ENCODE measurements around the gene BAG3.

BAG3 gene

GRCh38 chr10:119667562-119668328 is 16.6 kb downstream of the BAG3 start:
- DNase-seq, result no peak

- DNase-seq, result no peak
Observed at GRCh38 chr10:119668461-119668860, 17.3 kb downstream of the BAG3 start.

- DNase-seq, result no peak
Observed at GRCh38 chr10:119669331-119669730, 18.2 kb downstream of the BAG3 start.

- no peak for DNase-seq
Observed at GRCh38 chr10:119669975-119670640, 18.9 kb downstream of the BAG3 start.

- no peak for DNase-seq
Observed at GRCh38 chr10:119670717-119671116, 19.5 kb downstream of the BAG3 start.

GRCh38 chr10:119671381-119671780 is 20.2 kb downstream of the BAG3 start:
- no peak for DNase-seq

GRCh38 chr10:119672291-119672690 is 21.1 kb downstream of the BAG3 start:
- no peak for DNase-seq

- no peak for DNase-seq
Observed at GRCh38 chr10:119673271-119673670, 22.1 kb downstream of the BAG3 start.

- no peak for DNase-seq
Observed at GRCh38 chr10:119675483-119676170, 24.4 kb downstream of the BAG3 start.

- no peak for DNase-seq
Observed at GRCh38 chr10:119677126-119677525, 25.9 kb downstream of the BAG3 start.

- no peak for DNase-seq
Observed at GRCh38 chr10:119677904-119678755, 26.9 kb downstream of the BAG3 start.

- DNase-seq, result no peak
Observed at GRCh38 chr10:119679480-119679829, 28.3 kb downstream of the BAG3 start.

- no peak for DNase-seq
Observed at GRCh38 chr10:119680050-119680449, 28.9 kb downstream of the BAG3 start.

- DNase-seq, result no peak
Observed at GRCh38 chr10:119680650-119681081, 29.5 kb downstream of the BAG3 start.

- DNase-seq, result peak; percentile 86
Observed at GRCh38 chr10:119686465-119687191, 35.4 kb downstream of the BAG3 start.

GRCh38 chr10:119687192-119688032 is 36.2 kb downstream of the BAG3 start:
- no peak for DNase-seq

- no peak for DNase-seq
Observed at GRCh38 chr10:119688033-119688508, 36.9 kb downstream of the BAG3 start.

GRCh38 chr10:119689016-119689580 is 37.9 kb downstream of the BAG3 start:
- no peak for DNase-seq

- no peak for DNase-seq
Observed at GRCh38 chr10:119691726-119692125, 40.5 kb downstream of the BAG3 start.

GRCh38 chr10:119693262-119693957 is 42.2 kb downstream of the BAG3 start:
- no peak for DNase-seq
